VCaP (cell line): ENCODE results near the gene CD164L2.
"Not testable (repeated sequence)": the region's sequence is repeated elsewhere in the genome, so short reads cannot be mapped to it uniquely, and the experiment has no call there.

ENCODE experiments used
- H3K27ac ChIP-seq: fragments of 450-650 bp; 2 replicates; pipeline ENCODE4 v1.5.1; 2017
- CTCF ChIP-seq: fragments of 450-650 bp; conservative IDR thresholded peaks from 2 replicates; pipeline ENCODE4 v1.5.1; 2017; ENCODE audit warnings: mild to moderate bottlenecking, moderate library complexity

CD164L2 gene

GRCh38 chr1:27412502-27412901 lies 29.4 kb upstream of the CD164L2 start:
- H3K27ac ChIP-seq, result no peak overlapping the region
- TF ChIP-seq CTCF, result no peak

DNA sequence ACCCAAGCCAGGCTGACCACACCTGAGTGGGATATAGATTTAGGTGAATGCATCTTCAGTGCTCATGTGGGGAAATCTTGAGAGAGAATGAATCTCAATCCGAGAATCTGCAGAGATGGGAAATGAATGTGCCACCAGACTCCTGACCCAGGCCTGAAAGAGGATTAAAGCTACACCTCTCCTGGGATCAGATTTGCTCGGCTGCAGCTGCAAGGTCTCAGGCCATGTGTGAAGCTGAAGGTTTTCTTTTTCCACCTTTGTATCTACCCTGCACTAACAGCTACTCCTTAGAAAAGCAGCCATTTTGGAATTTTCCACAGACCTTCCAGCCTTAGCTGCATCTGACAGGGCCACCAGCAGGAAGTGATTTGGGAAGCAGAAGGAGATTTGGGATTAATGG lies 27.6 kb upstream of the CD164L2 start:
- H3K27ac ChIP-seq, result no peak overlapping the region
- TF ChIP-seq CTCF, result no peak

GRCh38 chr1:27409669-27410068 lies 26.5 kb upstream of the CD164L2 start:
- H3K27ac ChIP-seq, result no peak overlapping the region
- no peak for TF ChIP-seq CTCF

GRCh38 chr1:27408151-27408550 lies 25.0 kb upstream of the CD164L2 start:
- no peak for TF ChIP-seq CTCF
- no peak overlapping the region for H3K27ac ChIP-seq

GRCh38 chr1:27406791-27407190 lies 23.7 kb upstream of the CD164L2 start:
- H3K27ac ChIP-seq, result not testable (repeated sequence)

GRCh38 chr1:27406362-27406680 lies 23.2 kb upstream of the CD164L2 start:
- no peak for TF ChIP-seq CTCF
- H3K27ac ChIP-seq, result no peak overlapping the region

DNA sequence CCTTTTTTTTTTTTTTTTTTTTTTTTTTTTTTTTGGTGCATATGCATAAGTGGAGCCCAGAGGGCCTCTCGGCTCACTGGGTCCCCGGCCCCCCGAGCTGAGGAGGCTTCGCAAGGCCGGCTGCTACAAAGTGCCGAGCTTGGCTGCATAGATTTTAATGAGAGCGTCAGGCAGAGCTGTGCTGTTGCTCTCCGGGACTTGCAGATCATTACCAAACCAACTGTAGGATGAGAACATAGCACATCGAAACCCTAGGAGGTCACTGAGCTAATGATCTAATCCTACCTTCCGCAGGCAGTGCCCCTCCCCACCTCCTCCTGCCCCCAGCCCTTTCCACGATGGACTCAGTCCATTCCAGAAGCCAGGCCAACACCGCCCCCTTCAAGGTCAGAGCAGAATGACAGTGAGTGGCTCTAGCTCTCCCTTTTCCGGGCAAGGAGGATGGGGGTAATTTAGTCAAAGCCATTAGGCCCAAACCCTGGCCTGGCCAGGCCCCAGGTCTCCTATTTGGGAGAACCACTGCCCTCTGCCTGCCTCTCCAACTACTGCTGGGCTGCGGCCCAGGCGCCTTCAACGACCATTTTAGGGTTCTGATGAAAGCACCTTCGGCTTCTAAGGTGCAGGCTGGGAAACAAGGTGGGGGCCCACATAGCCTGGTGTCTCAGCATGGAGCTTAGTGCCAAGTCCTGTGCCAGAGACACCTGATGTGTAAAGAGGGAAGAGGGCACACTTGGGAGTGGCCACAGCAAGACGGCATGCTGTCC lies 22.6 kb upstream of the CD164L2 start:
- not testable (repeated sequence) for H3K27ac ChIP-seq

- no peak for TF ChIP-seq CTCF
- no peak overlapping the region for H3K27ac ChIP-seq
Measured at GRCh38 chr1:27405074-27405473, 21.9 kb upstream of the CD164L2 start.

- H3K27ac ChIP-seq, result no peak overlapping the region
- no peak for TF ChIP-seq CTCF
Measured at GRCh38 chr1:27403931-27404330, 20.8 kb upstream of the CD164L2 start.
